Stimulated activated CD4-positive, alpha-beta T cell treated with anti-CD3 and anti-CD28 coated beads, Interleukin-2, amount 100 ng/mL, for 48 hours (primary cell): ENCODE data around the gene PRICKLE3.
"Not testable (repeated sequence)": the region's sequence is repeated elsewhere in the genome, so short reads cannot be mapped to it uniquely, and the experiment has no call there.

Experiments
- DNase-seq, 2 donors: peaks; one replicate each; pipeline ENCODE4 v3.0.0-alpha.2; 2020

PRICKLE3 gene

DNA sequence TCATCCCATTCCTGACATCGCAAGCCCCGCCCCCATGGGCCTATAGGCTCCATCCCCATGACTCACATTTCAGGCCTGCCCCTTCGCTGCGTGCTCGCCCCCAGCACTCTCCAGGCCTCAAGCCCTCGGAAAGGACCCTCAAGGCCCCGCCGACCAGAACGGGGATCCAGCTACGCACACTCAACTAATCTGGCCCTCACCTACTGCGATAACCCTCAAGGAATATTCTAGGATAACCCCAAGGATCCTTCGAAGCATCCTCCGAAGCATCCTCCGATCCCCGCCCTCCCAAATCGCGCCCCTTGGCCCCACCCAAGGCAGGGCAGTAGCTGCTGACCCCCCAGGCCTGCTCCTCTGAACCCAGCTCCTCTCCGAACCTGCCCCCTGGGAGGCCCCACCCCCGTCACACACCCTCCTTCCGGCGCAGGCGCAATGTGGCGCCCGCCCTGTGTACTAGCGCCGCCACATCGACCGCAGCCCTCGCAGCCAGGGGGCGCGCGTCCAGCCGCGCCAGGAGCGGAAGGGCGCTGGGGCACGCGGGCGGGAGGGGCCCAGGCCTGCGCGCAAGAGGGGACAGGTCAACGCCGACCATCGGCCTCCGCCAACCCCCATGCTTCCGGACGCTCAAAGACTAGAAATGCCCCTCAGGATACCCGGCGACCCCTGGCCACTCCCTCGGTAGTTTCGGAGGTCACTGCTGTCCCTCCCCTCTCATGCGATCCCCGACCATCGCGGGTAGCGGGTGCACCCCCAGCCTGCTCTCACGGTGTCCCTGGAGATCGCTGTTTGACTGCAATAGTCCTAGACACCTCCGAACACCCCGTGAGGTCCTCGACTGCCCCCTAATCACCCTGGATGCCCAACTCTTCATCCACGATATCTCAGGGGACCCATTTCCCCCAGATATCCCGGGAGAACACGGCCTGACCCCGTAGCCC lies 30.0 kb downstream of the PRICKLE3 start:
- DNase-seq = peak; percentile 74 to 77

DNA sequence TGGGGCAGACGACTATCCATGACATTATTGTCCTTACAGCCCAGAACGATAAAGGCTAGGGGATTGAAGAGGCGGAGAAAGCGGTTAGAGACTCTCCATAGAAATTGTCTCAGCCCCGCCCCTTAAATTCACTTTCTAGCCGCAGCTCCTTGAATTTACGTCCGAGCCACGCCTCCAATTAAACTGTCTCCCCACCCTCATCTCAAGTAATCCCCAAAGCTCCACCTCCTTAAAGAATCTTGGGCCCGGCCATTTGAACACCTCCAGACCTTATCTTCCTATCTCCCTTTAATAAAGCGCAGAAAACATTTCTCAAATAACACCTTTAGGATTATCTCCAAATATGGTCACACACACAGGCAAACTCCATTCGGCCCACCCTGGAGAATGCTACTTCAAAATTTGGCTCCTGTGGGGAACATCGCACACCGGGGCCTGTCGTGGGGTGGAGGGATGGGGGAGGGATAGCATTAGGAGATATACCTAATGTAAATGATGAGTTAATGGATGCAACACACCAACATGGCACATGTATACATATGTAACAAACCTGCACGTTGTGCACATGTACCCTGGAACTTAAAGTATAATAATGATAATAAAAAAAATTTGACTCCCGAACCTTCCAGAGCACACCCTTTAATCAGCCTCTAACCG lies 30.8 kb downstream of the PRICKLE3 start:
- DNase-seq = peak in 1 of 2 donors; percentile 20

DNA sequence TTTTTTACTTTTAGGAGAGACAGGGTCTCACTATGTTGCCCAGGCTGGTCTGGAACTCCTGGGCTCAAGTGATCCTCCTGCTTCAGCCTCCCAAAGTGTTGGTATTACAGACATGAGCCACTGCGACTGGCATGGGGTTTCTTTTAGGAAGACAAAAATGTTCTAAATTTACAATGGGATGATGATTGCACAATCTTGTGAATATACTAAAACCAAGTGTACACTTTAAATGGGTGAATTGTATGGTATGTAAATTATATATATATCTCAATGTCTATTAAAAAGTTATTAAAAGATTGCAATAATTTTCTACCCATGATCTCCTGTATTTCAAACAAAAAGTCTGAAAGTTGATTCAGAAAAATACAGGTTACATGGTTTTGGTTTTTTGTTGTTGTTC lies 32.7 kb downstream of the PRICKLE3 start:
- DNase-seq = no peak

DNA sequence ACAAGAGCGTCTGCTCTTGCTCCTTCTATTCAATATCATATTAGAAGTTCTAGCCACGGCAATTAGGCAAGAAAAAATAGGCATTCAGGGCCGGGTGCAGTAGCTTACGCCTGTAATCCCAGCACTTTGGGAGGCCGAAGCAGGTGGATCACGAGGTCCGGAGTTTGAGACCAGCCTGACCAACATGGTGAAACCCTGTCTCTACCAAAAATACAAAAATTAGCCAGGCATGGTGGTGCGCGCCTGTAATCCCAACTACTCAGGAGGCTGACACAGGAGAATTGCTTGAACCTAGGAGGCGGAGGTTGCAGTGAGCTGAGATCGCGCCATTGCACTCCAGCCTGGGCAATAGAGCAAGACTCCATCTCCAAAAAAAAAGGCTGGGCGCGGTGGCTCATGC lies 36.9 kb downstream of the PRICKLE3 start:
- DNase-seq = not testable (repeated sequence)

DNA sequence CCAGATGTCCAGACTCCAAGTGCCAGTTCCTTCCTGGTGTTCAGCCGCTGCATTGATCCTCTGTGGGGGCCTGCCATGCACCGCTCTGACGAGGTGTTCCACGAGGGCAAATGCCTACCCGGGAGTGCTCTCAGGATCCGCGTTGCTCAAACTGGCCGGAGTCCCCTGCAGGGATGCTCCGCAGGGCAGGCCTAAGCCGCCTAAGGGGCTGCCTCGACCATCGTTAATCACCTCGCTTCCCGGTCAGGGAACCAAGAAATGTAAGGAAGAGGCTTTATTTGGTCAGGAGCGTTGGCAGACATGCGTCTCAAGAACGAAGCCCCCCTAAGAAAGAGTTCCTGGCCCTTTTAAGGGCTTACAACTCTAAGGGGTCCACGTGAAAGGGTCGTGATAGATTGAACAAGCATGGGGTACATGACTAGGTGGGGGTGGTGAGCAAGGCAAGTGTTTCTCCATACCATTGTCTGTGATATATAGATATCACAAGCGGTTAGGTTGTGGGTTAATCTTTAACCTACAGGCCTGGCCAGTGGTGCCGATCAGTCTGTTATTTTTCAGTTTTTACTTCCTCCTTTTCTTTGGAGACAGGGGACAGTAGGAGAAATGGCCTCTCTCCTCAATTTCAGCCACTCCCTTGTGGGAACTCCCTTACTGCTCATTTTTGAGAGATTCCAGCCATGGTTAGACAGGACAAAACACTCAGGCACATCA lies 37.6 kb downstream of the PRICKLE3 start:
- not testable (repeated sequence) for DNase-seq

- no peak for DNase-seq
Observed at GRCh38 chrX:49147936-49148335, 38.2 kb downstream of the PRICKLE3 start.

- no peak for DNase-seq
Observed at GRCh38 chrX:49147282-49147681, 38.9 kb downstream of the PRICKLE3 start.

- DNase-seq = not testable (repeated sequence)
Observed at GRCh38 chrX:49143154-49143553, 43.0 kb downstream of the PRICKLE3 start.

GRCh38 chrX:49142264-49142663 lies 43.9 kb downstream of the PRICKLE3 start:
- DNase-seq = not testable (repeated sequence)

DNA sequence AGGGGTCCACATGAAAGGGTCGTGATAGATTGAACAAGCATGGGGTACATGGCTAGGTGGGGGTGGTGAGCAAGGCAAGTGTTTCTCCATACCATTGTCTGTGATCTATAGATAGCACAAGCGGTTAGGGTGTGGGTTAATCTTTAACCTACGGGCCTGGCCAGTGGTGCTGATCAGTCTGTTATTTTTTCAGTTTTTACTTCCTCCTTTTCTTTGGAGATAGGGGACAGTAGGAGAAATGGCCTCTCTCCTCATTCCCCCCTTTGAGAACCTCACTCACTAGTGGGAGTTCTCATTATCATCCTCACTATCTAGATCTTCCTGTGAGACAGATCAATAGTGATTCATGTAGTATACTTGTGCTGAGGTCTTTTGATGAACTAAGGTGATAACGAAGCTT lies 46.5 kb downstream of the PRICKLE3 start:
- DNase-seq = no peak

DNA sequence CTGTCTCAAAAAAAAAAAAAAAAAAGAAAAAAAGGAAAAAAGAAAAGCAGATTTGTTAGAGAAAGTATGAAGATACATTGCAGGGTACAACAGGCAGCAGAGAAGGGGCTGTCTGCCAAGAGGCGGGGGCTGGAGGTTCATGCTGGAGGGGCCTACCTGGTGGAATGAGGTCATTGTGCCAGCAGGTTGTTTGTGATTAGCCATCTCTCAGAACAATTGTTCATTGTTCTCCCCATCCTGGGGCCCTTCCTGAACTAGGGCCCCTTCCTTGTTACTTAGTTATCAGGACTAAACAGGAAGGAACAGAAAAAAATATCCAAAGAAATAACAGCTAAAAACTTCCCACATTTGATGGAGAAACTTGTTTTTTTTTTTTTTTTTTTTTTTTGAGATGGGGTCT lies 48.7 kb downstream of the PRICKLE3 start:
- no peak for DNase-seq

- DNase-seq = no peak
Observed at GRCh38 chrX:49133759-49134158, 52.4 kb downstream of the PRICKLE3 start.

DNA sequence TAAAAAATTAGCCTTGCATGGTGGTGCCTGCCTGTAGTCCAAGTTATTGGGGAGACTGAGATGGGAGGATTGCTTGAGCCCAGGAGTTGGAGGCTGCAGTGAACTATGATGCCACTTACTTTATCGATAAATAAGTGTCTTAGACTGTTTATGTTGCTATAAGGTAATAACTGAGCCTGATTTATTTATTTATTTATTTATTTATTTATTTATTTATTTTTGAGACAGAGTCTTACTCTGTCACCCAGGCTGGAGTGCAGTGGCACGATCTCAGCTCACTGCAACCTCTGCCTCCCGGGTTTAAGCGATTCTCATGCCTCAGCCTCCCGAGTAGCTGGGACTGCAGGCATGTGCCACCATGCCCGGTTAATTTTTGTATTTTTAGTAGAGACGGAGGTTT lies 53.9 kb downstream of the PRICKLE3 start:
- not testable (repeated sequence) for DNase-seq

- DNase-seq = no peak
Observed at GRCh38 chrX:49129427-49129826, 56.7 kb downstream of the PRICKLE3 start.

- not testable (repeated sequence) for DNase-seq
Observed at GRCh38 chrX:49127742-49128258, 58.4 kb downstream of the PRICKLE3 start.
